ENCODE data around the gene LTB.
"Not testable (repeated sequence)": the region's sequence is repeated elsewhere in the genome, so short reads cannot be mapped to it uniquely, and the experiment has no call there.

Gene LTB

DNA sequence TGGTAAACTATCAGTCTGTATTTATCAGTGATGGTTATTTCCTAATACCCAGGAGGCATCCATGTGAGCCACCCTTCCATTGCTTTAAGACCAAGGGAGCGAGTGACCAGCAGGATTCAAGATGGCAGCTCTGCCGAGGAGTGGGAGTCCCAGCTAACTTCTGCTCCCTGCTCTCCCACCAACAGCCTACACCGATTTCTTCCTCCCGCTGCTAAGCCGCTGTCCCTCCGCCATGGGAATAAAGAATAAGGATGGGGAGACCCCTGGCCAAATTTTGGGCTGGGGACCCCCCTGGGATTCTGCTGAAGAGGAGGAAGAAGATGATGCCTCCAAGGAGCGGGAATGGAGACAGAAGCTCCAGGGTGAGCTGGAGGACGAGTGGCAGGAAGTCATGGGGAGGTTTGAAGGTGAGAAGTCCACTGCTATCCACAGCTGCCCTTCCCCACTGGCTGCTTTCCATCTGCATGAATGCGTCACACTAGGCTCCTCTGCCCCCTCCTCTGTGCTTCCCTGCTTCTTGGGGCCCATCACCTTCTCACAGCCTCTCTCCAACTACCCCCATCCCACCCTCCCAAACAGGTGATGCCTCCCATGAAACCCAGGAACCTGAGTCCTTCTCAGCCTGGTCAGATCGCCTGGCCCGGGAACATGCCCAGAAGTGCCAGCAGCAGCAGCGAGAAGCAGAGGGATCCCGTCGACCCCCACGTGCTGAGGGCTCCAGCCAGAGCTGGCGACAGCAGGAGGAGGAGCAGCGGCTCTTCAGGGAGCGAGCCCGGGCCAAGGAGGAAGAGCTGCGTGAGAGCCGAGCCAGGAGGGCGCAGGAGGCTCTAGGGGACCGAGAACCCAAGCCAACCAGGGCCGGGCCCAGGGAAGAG, 24.5 kb downstream of the LTB start:
- TF ChIP-seq, protein P1, sequence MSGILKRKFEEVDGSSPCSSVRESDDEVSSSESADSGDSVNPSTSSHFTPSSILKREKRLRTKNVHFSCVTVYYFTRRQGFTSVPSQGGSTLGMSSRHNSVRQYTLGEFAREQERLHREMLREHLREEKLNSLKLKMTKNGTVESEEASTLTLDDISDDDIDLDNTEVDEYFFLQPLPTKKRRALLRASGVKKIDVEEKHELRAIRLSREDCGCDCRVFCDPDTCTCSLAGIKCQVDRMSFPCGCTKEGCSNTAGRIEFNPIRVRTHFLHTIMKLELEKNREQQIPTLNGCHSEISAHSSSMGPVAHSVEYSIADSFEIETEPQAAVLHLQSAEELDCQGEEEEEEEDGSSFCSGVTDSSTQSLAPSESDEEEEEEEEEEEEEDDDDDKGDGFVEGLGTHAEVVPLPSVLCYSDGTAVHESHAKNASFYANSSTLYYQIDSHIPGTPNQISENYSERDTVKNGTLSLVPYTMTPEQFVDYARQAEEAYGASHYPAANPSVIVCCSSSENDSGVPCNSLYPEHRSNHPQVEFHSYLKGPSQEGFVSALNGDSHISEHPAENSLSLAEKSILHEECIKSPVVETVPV (CRISPR knock-in tag; IDR thresholded peaks at IDR 0.05): no peak
- TF ChIP-seq ZFP30 (CRISPR knock-in tag; IDR thresholded peaks at IDR 0.05): no peak
- no peak for TF ChIP-seq ZNF70 (CRISPR knock-in tag; IDR thresholded peaks at IDR 0.05)
- TF ChIP-seq TSHZ2 (CRISPR knock-in tag; IDR thresholded peaks at IDR 0.05): no peak
- no peak for TF ChIP-seq OSR1 (CRISPR knock-in tag; IDR thresholded peaks at IDR 0.05)
- no peak for TF ChIP-seq BACH2 (CRISPR knock-in tag; IDR thresholded peaks at IDR 0.05; ENCODE audit: borderline replicate concordance)
- TF ChIP-seq POU6F1 (CRISPR knock-in tag; IDR thresholded peaks at IDR 0.05; ENCODE audit: borderline replicate concordance, low read depth): no peak
- no peak for TF ChIP-seq PATZ1 (CRISPR knock-in tag; IDR thresholded peaks at IDR 0.05; ENCODE audit: borderline replicate concordance)
- TF ChIP-seq ZNF8 (CRISPR knock-in tag; IDR thresholded peaks at IDR 0.05): no peak
- TF ChIP-seq ISL1 (CRISPR knock-in tag; IDR thresholded peaks at IDR 0.05): no peak
- TF ChIP-seq, protein P2, sequence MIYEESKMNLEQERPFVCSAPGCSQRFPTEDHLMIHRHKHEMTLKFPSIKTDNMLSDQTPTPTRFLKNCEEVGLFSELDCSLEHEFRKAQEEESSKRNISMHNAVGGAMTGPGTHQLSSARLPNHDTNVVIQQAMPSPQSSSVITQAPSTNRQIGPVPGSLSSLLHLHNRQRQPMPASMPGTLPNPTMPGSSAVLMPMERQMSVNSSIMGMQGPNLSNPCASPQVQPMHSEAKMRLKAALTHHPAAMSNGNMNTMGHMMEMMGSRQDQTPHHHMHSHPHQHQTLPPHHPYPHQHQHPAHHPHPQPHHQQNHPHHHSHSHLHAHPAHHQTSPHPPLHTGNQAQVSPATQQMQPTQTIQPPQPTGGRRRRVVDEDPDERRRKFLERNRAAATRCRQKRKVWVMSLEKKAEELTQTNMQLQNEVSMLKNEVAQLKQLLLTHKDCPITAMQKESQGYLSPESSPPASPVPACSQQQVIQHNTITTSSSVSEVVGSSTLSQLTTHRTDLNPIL (CRISPR knock-in tag; IDR thresholded peaks at IDR 0.05; ENCODE audit: low read depth): no peak
- TF ChIP-seq ZNF565 (CRISPR knock-in tag; conservative IDR thresholded peaks at IDR 0.05; ENCODE audit: low read depth): no peak
- no peak for TF ChIP-seq RARB (CRISPR knock-in tag; IDR thresholded peaks at IDR 0.05)
- TF ChIP-seq ZFP3 (CRISPR knock-in tag; IDR thresholded peaks at IDR 0.05): no peak
- no peak for TF ChIP-seq TOX (CRISPR knock-in tag; IDR thresholded peaks at IDR 0.05; ENCODE audit: borderline replicate concordance)
- no peak for TF ChIP-seq CSDC2 (CRISPR knock-in tag; IDR thresholded peaks at IDR 0.05)
- no peak for TF ChIP-seq ZC3H10 (CRISPR knock-in tag; IDR thresholded peaks at IDR 0.05)
- ATAC-seq: no peak

DNA sequence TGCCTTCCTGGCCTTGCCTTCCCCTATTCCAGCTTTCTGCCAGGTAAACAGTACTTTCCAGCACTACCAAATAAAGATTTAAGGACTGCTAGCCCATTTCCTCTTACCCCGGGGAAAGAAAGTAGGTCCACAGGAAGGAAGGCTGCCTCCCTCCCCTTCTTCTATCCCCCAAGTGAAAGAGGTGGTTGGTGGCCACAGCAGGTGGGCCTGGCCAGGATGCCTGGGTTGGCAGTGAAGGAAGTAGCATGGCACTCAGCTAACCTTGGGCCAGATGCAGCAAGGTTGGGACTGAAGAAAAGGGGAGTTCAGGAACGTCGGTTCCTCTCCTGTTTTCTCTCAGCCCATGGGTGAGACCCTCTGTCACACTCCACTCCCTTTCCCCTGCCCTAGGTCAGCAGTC, 25.9 kb downstream of the LTB start:
- ATAC-seq: no peak
- no peak for TF ChIP-seq ISL1 (CRISPR knock-in tag; IDR thresholded peaks at IDR 0.05)
- no peak for TF ChIP-seq TOX (CRISPR knock-in tag; IDR thresholded peaks at IDR 0.05; ENCODE audit: borderline replicate concordance)
- TF ChIP-seq ZNF8 (CRISPR knock-in tag; IDR thresholded peaks at IDR 0.05): no peak
- TF ChIP-seq, protein P1 (CRISPR knock-in tag; IDR thresholded peaks at IDR 0.05): no peak
- no peak for TF ChIP-seq OSR1 (CRISPR knock-in tag; IDR thresholded peaks at IDR 0.05)

DNA sequence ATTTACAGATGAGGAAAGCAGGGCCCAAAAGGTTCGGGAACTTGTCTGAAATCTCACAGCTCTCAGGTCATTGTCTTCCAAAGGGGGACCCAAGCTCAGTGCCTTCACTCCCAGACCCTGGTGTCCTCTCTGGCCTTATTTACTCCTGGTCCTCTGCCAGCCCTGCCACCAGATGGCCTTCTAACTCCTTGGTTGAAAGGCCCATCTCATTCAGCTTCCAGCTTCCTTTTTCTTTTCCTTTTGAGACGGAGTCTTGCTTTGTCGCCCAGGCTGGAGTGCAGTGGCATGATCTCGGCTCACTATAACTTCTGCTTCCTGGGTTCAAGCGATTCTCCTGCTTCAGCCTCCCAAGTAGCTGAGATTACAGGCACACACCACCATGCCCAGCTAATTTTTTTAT, 30.9 kb downstream of the LTB start:
- not testable (repeated sequence) for ATAC-seq
